Endothelial cell of coronary artery (primary cell): ENCODE data around the gene CDKN2A. TPM values are rescaled to one million over a fixed set of nuclear protein-coding genes. Genes with fewer than 3 reads are reported as not detected.

Source experiments
- total RNA-seq: library from RNA; depleted of rRNA; stranded (reverse); fragments of >200 nt; gene quantifications from 2 replicates; pipeline ENCODE4 v1.2.3, GENCODE V29; 2014

The CDKN2A gene
- total RNA-seq, result 5.8 and 14.0 TPM in 2 replicates

GRCh38 chr9:21993893-21994555, at the start of gene CDKN2A:
CDKN2A (minus strand) TSS chr9:21994392.

GRCh38 chr9:22008717-22009505, 14.7 kb upstream of the CDKN2A start, which contains the start of gene CDKN2B:
CDKN2B (minus strand) TSS chr9:22009305; CDS start chr9:22008953, 352 bp downstream.

GRCh38 chr9:21994556-21995005, 389 bp upstream of the CDKN2A start, which contains the start of gene CDKN2B-AS1:
CDKN2B-AS1 (plus strand) TSS chr9:21994791.

Other genes starting within 250 kb of the CDKN2A start
- 28.2 and 29.4 TPM in 2 replicates for gene MTAP, start 191.8 kb downstream of the CDKN2A start, total RNA-seq
- 0.75 and 2.2 TPM in 2 replicates for gene CDKN2B-AS1, start 399 bp upstream of the CDKN2A start, total RNA-seq
- gene CDKN2B, start 14.9 kb upstream of the CDKN2A start, total RNA-seq, result 7.6 and 9.8 TPM in 2 replicates